ENCODE data around the gene ZNF790. TPM values are rescaled to one million over a fixed set of nuclear protein-coding genes. Genes with fewer than 3 reads are reported as not detected.

The ZNF790 gene
- total RNA-seq: 5.7 TPM
- polyA plus RNA-seq: 4.8 TPM
- long read RNA-seq, donor 1: 0 reads
- long read RNA-seq, donor 2, partial matches to known transcripts: 0 of 4 reads
- long read RNA-seq, donor 2, other reads (novel, unspliced or antisense): 0 of 4 reads
- long read RNA-seq, donor 3, partial matches to known transcripts: 0 of 3 reads
- long read RNA-seq, donor 3, other reads (novel, unspliced or antisense): 0 of 3 reads
- long read RNA-seq, donor 4, partial matches to known transcripts: 0 of 1 reads
- long read RNA-seq, donor 4, other reads (novel, unspliced or antisense): 0 of 1 reads
- long read RNA-seq, donor 5, partial matches to known transcripts: 0 of 2 reads
- long read RNA-seq, donor 5, other reads (novel, unspliced or antisense): 0 of 2 reads
- long read RNA-seq, donor 6, partial matches to known transcripts: 0 of 4 reads
- long read RNA-seq, donor 6, other reads (novel, unspliced or antisense): 0 of 4 reads
- long read RNA-seq, donor 7, partial matches to known transcripts: 0 of 2 reads
- long read RNA-seq, donor 7, other reads (novel, unspliced or antisense): 0 of 2 reads
- long read RNA-seq, donor 8: 0 reads
- long read RNA-seq, donor 9: 0 reads
- long read RNA-seq, donor 10, partial matches to known transcripts: 0 of 2 reads
- long read RNA-seq, donor 10, other reads (novel, unspliced or antisense): 0 of 2 reads

GRCh38 chr19:36837906-36838783 lies at the start of gene ZNF790:
TSS of gene ZNF790 (minus strand) at chr19:36838387. CDS start at chr19:36825619, 12,768 bp downstream.
- peak within 1 kb of the TSS; percentile 50 to 90 for H3K4me3 ChIP-seq (ENCODE audit: low read length in 2 of 2)
- no peaks in the 10 kb centered on the region for H3K36me3 ChIP-seq (ENCODE audit: control insufficient read depth in 2 of 2, insufficient read depth in 2 of 2, low read length in 1 of 2)
- H3K27me3 ChIP-seq (ENCODE audit: control insufficient read depth in 2 of 2, insufficient read depth in 1 of 2, low read length in 1 of 2): no peaks in the 10 kb centered on the region
- 1% methylated on average over 56 of the region's 56 CpGs for WGBS
- H3K27ac ChIP-seq (ENCODE audit: low read depth in 1 of 2, low read length in 1 of 2): peak within 1 kb of the TSS; percentile 83 to 93
- peaks cover 5 to 8% of the 10 kb centered on the region in 2 donors for H3K4me1 ChIP-seq (ENCODE audit: control insufficient read depth in 2 of 2, insufficient read depth in 2 of 2, low read length in 2 of 2)
- peak in 8 of 9 donors; percentile 63 to 90 (median 78) for DNase-seq (ENCODE audit: low read depth in 6 of 9, low spot score in 9 of 9)
- peaks cover 2 to 11% of the 10 kb centered on the region in 2 donors for H3K9me3 ChIP-seq (ENCODE audit: control insufficient read depth in 2 of 2, insufficient read depth in 1 of 2, low read length in 1 of 2)

DNA sequence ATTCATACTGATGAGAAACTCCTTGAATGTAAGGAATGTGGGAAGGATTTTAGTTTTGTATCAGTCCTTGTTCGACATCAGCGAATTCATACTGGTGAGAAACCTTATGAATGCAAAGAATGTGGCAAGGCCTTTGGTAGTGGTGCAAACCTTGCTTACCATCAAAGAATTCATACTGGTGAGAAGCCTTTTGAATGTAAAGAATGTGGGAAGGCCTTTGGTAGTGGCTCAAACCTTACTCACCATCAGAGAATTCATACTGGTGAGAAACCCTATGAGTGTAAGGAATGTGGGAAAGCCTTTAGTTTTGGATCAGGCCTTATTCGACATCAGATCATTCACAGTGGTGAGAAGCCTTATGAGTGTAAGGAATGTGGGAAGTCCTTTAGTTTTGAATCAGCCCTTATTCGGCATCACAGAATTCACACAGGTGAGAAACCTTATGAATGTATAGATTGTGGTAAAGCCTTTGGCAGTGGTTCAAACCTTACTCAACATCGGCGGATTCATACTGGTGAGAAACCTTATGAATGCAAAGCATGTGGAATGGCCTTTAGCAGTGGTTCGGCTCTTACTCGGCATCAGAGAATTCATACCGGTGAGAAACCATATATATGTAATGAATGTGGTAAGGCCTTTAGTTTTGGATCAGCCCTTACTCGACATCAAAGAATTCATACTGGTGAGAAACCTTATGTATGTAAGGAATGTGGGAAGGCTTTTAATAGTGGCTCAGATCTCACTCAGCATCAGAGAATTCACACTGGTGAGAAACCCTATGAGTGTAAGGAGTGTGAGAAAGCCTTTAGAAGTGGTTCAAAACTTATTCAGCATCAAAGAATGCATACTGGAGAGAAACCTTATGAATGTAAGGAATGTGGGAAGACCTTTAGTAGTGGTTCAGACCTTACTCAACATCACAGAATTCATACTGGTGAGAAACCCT lies 39.1 kb upstream of the ZNF790 start:
- Histone ChIP-seq H3K27me3 (ENCODE audit: control insufficient read depth in 2 of 2, insufficient read depth in 1 of 2, low read length in 1 of 2) (no peaks in the 10 kb centered on the region), H3K4me1 (ENCODE audit: control insufficient read depth in 2 of 2, insufficient read depth in 2 of 2, low read length in 2 of 2) (no peaks in the 10 kb centered on the region), H3K27ac (ENCODE audit: low read depth in 1 of 2, low read length in 1 of 2) (no peak overlapping the region), H3K36me3 (ENCODE audit: control insufficient read depth in 2 of 2, insufficient read depth in 2 of 2, low read length in 1 of 2) (peaks cover 9 to 20% of the 10 kb centered on the region in 2 donors), H3K4me3 (ENCODE audit: low read length in 2 of 2) (no peak overlapping the region), H3K9me3 (ENCODE audit: control insufficient read depth in 2 of 2, insufficient read depth in 1 of 2, low read length in 1 of 2) (peaks cover 11 to 13% of the 10 kb centered on the region in 2 donors)
- no peak for DNase-seq (ENCODE audit: low read depth in 6 of 9, low spot score in 9 of 9)
- 98% methylated on average over 10 of the region's 10 CpGs for WGBS

GRCh38 chr19:36851898-36852297 lies 13.7 kb upstream of the ZNF790 start:
- H3K27me3 ChIP-seq (ENCODE audit: control insufficient read depth in 2 of 2, insufficient read depth in 1 of 2, low read length in 1 of 2): no peaks in the 10 kb centered on the region
- no peak overlapping the region for H3K27ac ChIP-seq (ENCODE audit: low read depth in 1 of 2, low read length in 1 of 2)
- no peak for DNase-seq (ENCODE audit: low read depth in 6 of 9, low spot score in 9 of 9)
- H3K36me3 ChIP-seq (ENCODE audit: control insufficient read depth in 2 of 2, insufficient read depth in 2 of 2, low read length in 1 of 2): peaks cover 6 to 8% of the 10 kb centered on the region in 2 donors
- H3K4me3 ChIP-seq (ENCODE audit: low read length in 2 of 2): peak overlapping the region in 1 of 2 donors; percentile 75
- peaks cover 2 to 7% of the 10 kb centered on the region in 2 donors for H3K9me3 ChIP-seq (ENCODE audit: control insufficient read depth in 2 of 2, insufficient read depth in 1 of 2, low read length in 1 of 2)
- 96% methylated on average over 3 of the region's 3 CpGs for WGBS
- H3K4me1 ChIP-seq (ENCODE audit: control insufficient read depth in 2 of 2, insufficient read depth in 2 of 2, low read length in 2 of 2): peaks cover 6 to 12% of the 10 kb centered on the region in 2 donors

DNA sequence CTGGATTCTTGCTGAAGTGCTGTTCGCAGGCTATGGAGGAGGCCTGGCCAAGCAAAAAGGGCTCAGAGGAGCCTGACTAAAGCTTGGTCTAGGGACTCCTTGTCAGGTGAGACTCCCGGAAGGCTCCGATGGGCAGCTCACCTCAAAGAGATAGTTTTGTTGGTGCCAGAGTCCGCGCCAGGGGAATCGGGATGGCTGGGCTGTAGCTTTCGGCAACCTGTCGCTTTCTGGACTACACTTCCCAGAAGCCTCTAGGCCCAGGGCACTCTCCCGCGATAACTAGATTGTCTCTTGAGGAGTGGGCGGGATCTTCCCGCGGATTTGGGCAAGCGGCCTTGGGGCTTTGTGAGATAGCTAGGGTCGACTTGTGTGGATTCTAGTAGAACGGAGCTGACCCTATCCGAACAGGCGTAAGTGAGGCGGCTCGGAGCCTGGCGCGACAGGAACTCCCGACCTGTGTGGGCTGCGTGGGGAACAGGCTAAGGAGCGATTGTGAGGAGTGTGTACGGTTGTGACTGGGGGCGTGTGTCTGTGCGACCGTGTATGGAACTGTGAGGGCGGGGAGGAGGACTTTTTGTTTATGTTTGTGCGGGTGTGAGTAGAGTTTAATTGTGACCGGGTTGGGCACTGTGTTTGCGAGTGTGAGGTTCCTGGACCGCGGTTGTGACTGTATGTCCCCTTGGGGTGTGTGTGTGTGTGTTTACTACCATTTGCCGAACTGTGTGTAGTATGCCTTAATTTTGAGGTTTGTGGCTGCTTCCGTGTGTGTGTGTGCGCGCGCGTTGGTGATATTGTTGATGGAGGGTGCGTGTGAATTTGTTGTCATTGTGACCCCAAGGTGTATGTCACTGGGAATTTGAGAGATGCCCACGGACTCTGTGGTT lies 12.6 kb upstream of the ZNF790 start, which contains the start of gene ZNF345:
Gene ZNF345 (plus strand): TSS at position 318 of the 884 bp plus-strand sequence. CDS start 25,955 bp downstream, outside the sequence.
- Histone ChIP-seq H3K27ac (ENCODE audit: low read depth in 1 of 2, low read length in 1 of 2) (peak within 1 kb of the TSS; percentile 80 to 91), H3K36me3 (ENCODE audit: control insufficient read depth in 2 of 2, insufficient read depth in 2 of 2, low read length in 1 of 2) (peaks cover 6 to 8% of the 10 kb centered on the region in 2 donors), H3K27me3 (ENCODE audit: control insufficient read depth in 2 of 2, insufficient read depth in 1 of 2, low read length in 1 of 2) (no peaks in the 10 kb centered on the region), H3K4me3 (ENCODE audit: low read length in 2 of 2) (peak within 1 kb of the TSS; percentile 75 to 83), H3K9me3 (ENCODE audit: control insufficient read depth in 2 of 2, insufficient read depth in 1 of 2, low read length in 1 of 2) (peaks cover 2 to 8% of the 10 kb centered on the region in 2 donors), H3K4me1 (ENCODE audit: control insufficient read depth in 2 of 2, insufficient read depth in 2 of 2, low read length in 2 of 2) (peaks cover 6 to 12% of the 10 kb centered on the region in 2 donors)
- under 1% methylated on average over 43 of the region's 43 CpGs for WGBS
- peak; percentile 88 to 98 (median 94) for DNase-seq (ENCODE audit: low read depth in 6 of 9, low spot score in 9 of 9)

GRCh38 chr19:36849701-36850558 lies 11.7 kb upstream of the ZNF790 start:
- H3K36me3 ChIP-seq (ENCODE audit: control insufficient read depth in 2 of 2, insufficient read depth in 2 of 2, low read length in 1 of 2): peaks cover 5 to 6% of the 10 kb centered on the region in 2 donors
- DNase-seq (ENCODE audit: low read depth in 6 of 9, low spot score in 9 of 9): peak; percentile 78 to 96 (median 89)
- peak overlapping the region; percentile 80 to 91 for H3K27ac ChIP-seq (ENCODE audit: low read depth in 1 of 2, low read length in 1 of 2)
- no peaks in the 10 kb centered on the region for H3K27me3 ChIP-seq (ENCODE audit: control insufficient read depth in 2 of 2, insufficient read depth in 1 of 2, low read length in 1 of 2)
- H3K9me3 ChIP-seq (ENCODE audit: control insufficient read depth in 2 of 2, insufficient read depth in 1 of 2, low read length in 1 of 2): peaks cover 2 to 6% of the 10 kb centered on the region in 2 donors
- WGBS: under 1% methylated on average over 36 of the region's 36 CpGs
- peak overlapping the region; percentile 75 to 83 for H3K4me3 ChIP-seq (ENCODE audit: low read length in 2 of 2)
- peaks cover 6 to 12% of the 10 kb centered on the region in 2 donors for H3K4me1 ChIP-seq (ENCODE audit: control insufficient read depth in 2 of 2, insufficient read depth in 2 of 2, low read length in 2 of 2)

DNA sequence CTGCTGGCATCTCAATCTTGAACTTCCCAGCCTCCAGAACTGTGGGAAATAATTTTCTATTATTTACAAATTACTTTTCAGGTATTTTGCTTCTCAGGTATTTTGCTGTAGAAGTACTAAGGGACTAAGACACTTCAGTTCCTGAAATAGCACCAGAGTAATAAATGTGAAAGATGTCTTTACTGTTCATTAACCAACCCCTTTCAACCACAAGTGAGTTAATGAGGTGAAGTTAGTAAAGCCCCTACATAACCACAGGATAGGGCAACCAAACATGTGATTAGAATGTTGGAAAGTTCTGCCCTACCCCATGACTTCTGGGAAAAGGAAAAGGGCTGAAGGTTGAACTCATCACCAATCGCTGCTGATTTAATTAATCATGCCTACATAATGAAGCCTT lies 9.8 kb upstream of the ZNF790 start:
- 93% methylated on average over 1 of the region's 1 CpG for WGBS
- Histone ChIP-seq H3K27me3 (ENCODE audit: control insufficient read depth in 2 of 2, insufficient read depth in 1 of 2, low read length in 1 of 2) (no peaks in the 10 kb centered on the region), H3K36me3 (ENCODE audit: control insufficient read depth in 2 of 2, insufficient read depth in 2 of 2, low read length in 1 of 2) (no peaks in the 10 kb centered on the region), H3K4me3 (ENCODE audit: low read length in 2 of 2) (no peak overlapping the region), H3K9me3 (ENCODE audit: control insufficient read depth in 2 of 2, insufficient read depth in 1 of 2, low read length in 1 of 2) (peaks cover 0 to 10% of the 10 kb centered on the region in 2 donors), H3K4me1 (ENCODE audit: control insufficient read depth in 2 of 2, insufficient read depth in 2 of 2, low read length in 2 of 2) (peaks cover 6 to 12% of the 10 kb centered on the region in 2 donors), H3K27ac (ENCODE audit: low read depth in 1 of 2, low read length in 1 of 2) (no peak overlapping the region)
- no peak for DNase-seq (ENCODE audit: low read depth in 6 of 9, low spot score in 9 of 9)

- DNase-seq (ENCODE audit: low read depth in 6 of 9, low spot score in 9 of 9): no peak
- Histone ChIP-seq H3K27ac (ENCODE audit: low read depth in 1 of 2, low read length in 1 of 2) (peak overlapping the region in 1 of 2 donors; percentile 83), H3K36me3 (ENCODE audit: control insufficient read depth in 2 of 2, insufficient read depth in 2 of 2, low read length in 1 of 2) (no peaks in the 10 kb centered on the region), H3K27me3 (ENCODE audit: control insufficient read depth in 2 of 2, insufficient read depth in 1 of 2, low read length in 1 of 2) (no peaks in the 10 kb centered on the region), H3K4me1 (ENCODE audit: control insufficient read depth in 2 of 2, insufficient read depth in 2 of 2, low read length in 2 of 2) (peaks cover 5 to 8% of the 10 kb centered on the region in 2 donors), H3K9me3 (ENCODE audit: control insufficient read depth in 2 of 2, insufficient read depth in 1 of 2, low read length in 1 of 2) (peaks cover 1 to 12% of the 10 kb centered on the region in 2 donors), H3K4me3 (ENCODE audit: low read length in 2 of 2) (peak overlapping the region; percentile 50 to 90)
- WGBS: 43% methylated on average over 12 of the region's 12 CpGs
Observed at GRCh38 chr19:36838784-36839324, 667 bp upstream of the ZNF790 start.
